Mesenchymal stem cell (in vitro differentiated cells and primary cell): ENCODE results near the gene PNPLA2. TPM values are rescaled to one million over a fixed set of nuclear protein-coding genes. Genes with fewer than 3 reads are reported as not detected.

Experiments used
- DNase-seq: peaks from one replicate; pipeline ENCODE4 v3.0.0-alpha.2; 2013
- H2AFZ ChIP-seq: one replicate; pipeline ENCODE4 v1.6.1; 2013; ENCODE audit warnings: low read depth, mild to moderate bottlenecking, control low read depth, inconsistent platforms, low read length, moderate library complexity
- H2AK5ac ChIP-seq: 2 replicates; pipeline ENCODE4 v1.6.1; 2013; ENCODE audit warnings: low read length, moderate library complexity, mild to moderate bottlenecking, inconsistent platforms; ENCODE audit not compliant: severe bottlenecking
- H2BK120ac ChIP-seq: one replicate; pipeline ENCODE4 v1.6.1; 2013; ENCODE audit warnings: low read depth, mild to moderate bottlenecking, inconsistent platforms, low read length, moderate library complexity
- H2BK12ac ChIP-seq, 2 experiments: one replicate each; pipeline ENCODE4 v1.6.1; 2013; ENCODE audit warnings: inconsistent platforms in 2 of 2, low read length in 2 of 2, mild to moderate bottlenecking in 2 of 2, moderate library complexity in 2 of 2, control low read depth in 1 of 2
- H2BK15ac ChIP-seq: one replicate; pipeline ENCODE4 v1.6.1; 2013; ENCODE audit warnings: mild to moderate bottlenecking, low read depth, inconsistent platforms; ENCODE audit not compliant: poor library complexity, severe bottlenecking
- H2BK5ac ChIP-seq: 2 replicates; pipeline ENCODE4 v1.6.1; 2013; ENCODE audit warnings: low read depth, mild to moderate bottlenecking, low read length, control low read depth, inconsistent platforms; ENCODE audit not compliant: poor library complexity, severe bottlenecking
- H3K14ac ChIP-seq, 2 experiments: one replicate each; pipeline ENCODE4 v1.6.1; 2013; ENCODE audit warnings: inconsistent platforms in 2 of 2, low read length in 2 of 2, control low read depth in 1 of 2, mild to moderate bottlenecking in 1 of 2, moderate library complexity in 1 of 2
- H3K18ac ChIP-seq, 2 experiments: one replicate each; pipeline ENCODE4 v1.6.1; 2013; ENCODE audit warnings: inconsistent platforms in 2 of 2, low read length in 2 of 2, control low read depth in 1 of 2, low read depth in 1 of 2, mild to moderate bottlenecking in 1 of 2
- H3K23ac ChIP-seq, 2 experiments: one replicate each; pipeline ENCODE4 v1.6.1; 2013; ENCODE audit warnings: inconsistent platforms in 2 of 2, low read length in 2 of 2, mild to moderate bottlenecking in 2 of 2, moderate library complexity in 2 of 2, control low read depth in 1 of 2
- H3K27ac ChIP-seq: 2 replicates; pipeline ENCODE4 v1.5.1; 2013; ENCODE audit warnings: mild to moderate bottlenecking, moderate library complexity, low read length, control low read depth, inconsistent platforms; ENCODE audit not compliant: poor library complexity, severe bottlenecking
- H3K27me3 ChIP-seq, 2 experiments: 2 replicates each; pipeline versions ENCODE4 v1.6.1 to v1.7.0; 2013; ENCODE audit warnings: low read length in 2 of 2, mild to moderate bottlenecking in 2 of 2, moderate library complexity in 2 of 2, control low read depth in 1 of 2, inconsistent platforms in 1 of 2; ENCODE audit not compliant: control insufficient read depth in 1 of 2, insufficient read depth in 1 of 2
- H3K36me3 ChIP-seq, 2 experiments: 2 replicates each; pipeline versions ENCODE4 v1.6.1 to v1.7.0; 2013; ENCODE audit warnings: low read length in 2 of 2, control low read depth in 1 of 2, inconsistent platforms in 1 of 2, low read depth in 1 of 2, mild to moderate bottlenecking in 1 of 2; ENCODE audit not compliant: insufficient read depth in 2 of 2, control insufficient read depth in 1 of 2
- H3K4ac ChIP-seq, 2 experiments: one replicate each; pipeline ENCODE4 v1.6.1; 2013; ENCODE audit warnings: inconsistent platforms in 2 of 2, low read length in 2 of 2, mild to moderate bottlenecking in 2 of 2, moderate library complexity in 2 of 2, control low read depth in 1 of 2, low read depth in 1 of 2
- H3K4me1 ChIP-seq: 2 replicates; pipeline ENCODE4 v1.6.1; 2013; ENCODE audit warnings: low read depth, low read length, control low read depth; ENCODE audit not compliant: control insufficient read depth, insufficient read depth
- H3K4me2 ChIP-seq: 2 replicates; pipeline ENCODE4 v1.6.1; 2013; ENCODE audit warnings: low read length, mild to moderate bottlenecking, inconsistent platforms; ENCODE audit not compliant: poor library complexity, severe bottlenecking
- H3K4me3 ChIP-seq, 2 experiments: 2 replicates each; pipeline versions ENCODE4 v1.5.1 to v1.7.0; 2013; ENCODE audit warnings: low read length in 2 of 2, mild to moderate bottlenecking in 2 of 2, control low read depth in 1 of 2, low read depth in 1 of 2; ENCODE audit not compliant: insufficient read depth in 1 of 2
- H3K79me1 ChIP-seq: replicated peaks from 2 replicates; pipeline ENCODE4 v1.6.1; 2013; ENCODE audit warnings: mild to moderate bottlenecking, control low read depth, low read length, inconsistent platforms; ENCODE audit not compliant: poor library complexity, severe bottlenecking
- H3K9ac ChIP-seq: 2 replicates; pipeline ENCODE4 v1.7.0; 2013; ENCODE audit warnings: mild to moderate bottlenecking, low read length, moderate library complexity
- H3K9me3 ChIP-seq: 2 replicates; pipeline ENCODE4 v1.7.0; 2013; ENCODE audit warnings: mild to moderate bottlenecking, low read length; ENCODE audit not compliant: control insufficient read depth
- H4K8ac ChIP-seq: one replicate; pipeline ENCODE4 v1.6.1; 2013; ENCODE audit warnings: inconsistent platforms, mild to moderate bottlenecking, low read length, moderate library complexity
- H4K91ac ChIP-seq: one replicate; pipeline ENCODE4 v1.6.1; 2013; ENCODE audit warnings: mild to moderate bottlenecking, low read length, inconsistent platforms
- WGBS: methylation state at CpG from one replicate; pipeline ENCODE4 v1.1.7; 2013; ENCODE audit warnings: mixed read lengths; 5-methylcytosine and 5-hydroxymethylcytosine counted together
- polyA plus RNA-seq, 2 experiments: library from polyadenylated mRNA; stranded (reverse); fragments of 200-250 nt; gene quantifications; one replicate each; pipeline ENCODE4 v1.2.3, GENCODE V29; 2013

The PNPLA2 gene
- polyA plus RNA-seq (2013, experiment 1 of 2): 30.6 TPM
- 30.0 TPM for polyA plus RNA-seq (2013, experiment 2 of 2)

GRCh38 chr11:818396-819128, at the start of gene PNPLA2:
TSS of gene PNPLA2 (plus strand) at chr11:818914. CDS start at chr11:819719, 805 bp downstream.
- Histone ChIP-seq H3K4me2 (peak within 1 kb of the TSS; percentile 87), H3K18ac (peak within 1 kb of the TSS; percentile 86 to 90), H2BK15ac (peak within 1 kb of the TSS; percentile 82)

GRCh38 chr11:769887-770641, 48.6 kb upstream of the PNPLA2 start:
- Histone ChIP-seq H2BK120ac (no peak overlapping the region), H3K4me1 (peaks cover 41% of the 10 kb centered on the region)
- WGBS: 98% methylated on average over 23 of the region's 23 CpGs

More at GRCh38 chr11:818396-819128, at the start of gene PNPLA2:
- peak within 1 kb of the TSS; percentile 97 for H3K9ac ChIP-seq
- no peaks in the 10 kb centered on the region for H3K9me3 ChIP-seq
- H3K4me1 ChIP-seq: peaks cover 35% of the 10 kb centered on the region
- H3K36me3 ChIP-seq: peaks cover 12 to 47% of the 10 kb centered on the region in 2 experiments
- peak within 1 kb of the TSS; percentile 42 to 91 for H3K4ac ChIP-seq
- no peak for DNase-seq
- peaks cover 14% of the 10 kb centered on the region for H3K79me1 ChIP-seq
- H2AK5ac ChIP-seq: peak within 1 kb of the TSS; percentile 90
- peak within 1 kb of the TSS; percentile 70 for H3K27ac ChIP-seq
- peak within 1 kb of the TSS; percentile 78 for H2AFZ ChIP-seq
- H4K8ac ChIP-seq: peak within 1 kb of the TSS; percentile 94
- peak within 1 kb of the TSS; percentile 93 for H3K4me3 ChIP-seq
- 57% methylated on average over 20 of the region's 20 CpGs for WGBS
- peak within 1 kb of the TSS; percentile 88 for H2BK5ac ChIP-seq
- H2BK12ac ChIP-seq: peak within 1 kb of the TSS; percentile 18 to 91
- H4K91ac ChIP-seq: peak within 1 kb of the TSS; percentile 94
- H3K23ac ChIP-seq: peak within 1 kb of the TSS in 1 of 2 experiments; percentile 50
- H3K14ac ChIP-seq: peak within 1 kb of the TSS; percentile 58 to 67
- H3K27me3 ChIP-seq: no peaks in the 10 kb centered on the region
- peak within 1 kb of the TSS; percentile 82 for H2BK120ac ChIP-seq

GRCh38 chr11:770642-771616, 47.8 kb upstream of the PNPLA2 start:
- no peak overlapping the region for H4K8ac ChIP-seq
- H3K79me1 ChIP-seq: peaks cover 33% of the 10 kb centered on the region
- no peak overlapping the region for H3K23ac ChIP-seq
- H3K4me1 ChIP-seq: peaks cover 44% of the 10 kb centered on the region
- peaks cover 62 to 73% of the 10 kb centered on the region in 2 experiments for H3K36me3 ChIP-seq
- no peak overlapping the region for H3K14ac ChIP-seq
- no peak overlapping the region for H3K9ac ChIP-seq
- no peak overlapping the region for H2BK15ac ChIP-seq
- no peaks in the 10 kb centered on the region for H3K9me3 ChIP-seq
- H2BK120ac ChIP-seq: no peak overlapping the region
- no peak overlapping the region for H3K4ac ChIP-seq
- no peak for DNase-seq
- WGBS: 96% methylated on average over 32 of the region's 32 CpGs
- no peaks in the 10 kb centered on the region for H3K27me3 ChIP-seq
- H2BK5ac ChIP-seq: no peak overlapping the region
- no peak overlapping the region for H3K4me3 ChIP-seq
- H4K91ac ChIP-seq: peak overlapping the region; percentile 54
- no peak overlapping the region for H3K4me2 ChIP-seq
- no peak overlapping the region for H3K27ac ChIP-seq
- H2AFZ ChIP-seq: no peak overlapping the region
- no peak overlapping the region for H2BK12ac ChIP-seq
- H2AK5ac ChIP-seq: peak overlapping the region; percentile 11
- H3K18ac ChIP-seq: no peak overlapping the region

More at GRCh38 chr11:769887-770641, 48.6 kb upstream of the PNPLA2 start:
- Histone ChIP-seq H3K9me3 (no peaks in the 10 kb centered on the region), H3K23ac (no peak overlapping the region), H3K4ac (no peak overlapping the region), H2AFZ (no peak overlapping the region), H4K91ac (no peak overlapping the region), H2BK5ac (no peak overlapping the region), H3K79me1 (peaks cover 33% of the 10 kb centered on the region), H3K4me3 (no peak overlapping the region), H3K27me3 (no peaks in the 10 kb centered on the region), H2AK5ac (peak overlapping the region; percentile 11), H3K4me2 (no peak overlapping the region), H3K36me3 (peaks cover 66 to 79% of the 10 kb centered on the region in 2 experiments), H3K27ac (no peak overlapping the region), H3K14ac (no peak overlapping the region), H2BK12ac (no peak overlapping the region), H2BK15ac (no peak overlapping the region), H3K18ac (no peak overlapping the region), H3K9ac (no peak overlapping the region), H4K8ac (no peak overlapping the region)
- DNase-seq: no peak
